Measurements from ENCODE around the gene CDC34. TPM values are rescaled to one million over a fixed set of nuclear protein-coding genes. Genes with fewer than 3 reads are reported as not detected.
A peak's percentile ranks its signal among the peaks of the same experiment; 100 is the strongest.
"Not testable (repeated sequence)": the region's sequence is repeated elsewhere in the genome, so short reads cannot be mapped to it uniquely, and the experiment has no call there.

Gene CDC34
- total RNA-seq, 1 donor from 2014 or later, result 46.2 TPM

- DNase-seq, result no peak
Observed at GRCh38 chr19:573519-573825, 41.9 kb downstream of the CDC34 start.

DNA sequence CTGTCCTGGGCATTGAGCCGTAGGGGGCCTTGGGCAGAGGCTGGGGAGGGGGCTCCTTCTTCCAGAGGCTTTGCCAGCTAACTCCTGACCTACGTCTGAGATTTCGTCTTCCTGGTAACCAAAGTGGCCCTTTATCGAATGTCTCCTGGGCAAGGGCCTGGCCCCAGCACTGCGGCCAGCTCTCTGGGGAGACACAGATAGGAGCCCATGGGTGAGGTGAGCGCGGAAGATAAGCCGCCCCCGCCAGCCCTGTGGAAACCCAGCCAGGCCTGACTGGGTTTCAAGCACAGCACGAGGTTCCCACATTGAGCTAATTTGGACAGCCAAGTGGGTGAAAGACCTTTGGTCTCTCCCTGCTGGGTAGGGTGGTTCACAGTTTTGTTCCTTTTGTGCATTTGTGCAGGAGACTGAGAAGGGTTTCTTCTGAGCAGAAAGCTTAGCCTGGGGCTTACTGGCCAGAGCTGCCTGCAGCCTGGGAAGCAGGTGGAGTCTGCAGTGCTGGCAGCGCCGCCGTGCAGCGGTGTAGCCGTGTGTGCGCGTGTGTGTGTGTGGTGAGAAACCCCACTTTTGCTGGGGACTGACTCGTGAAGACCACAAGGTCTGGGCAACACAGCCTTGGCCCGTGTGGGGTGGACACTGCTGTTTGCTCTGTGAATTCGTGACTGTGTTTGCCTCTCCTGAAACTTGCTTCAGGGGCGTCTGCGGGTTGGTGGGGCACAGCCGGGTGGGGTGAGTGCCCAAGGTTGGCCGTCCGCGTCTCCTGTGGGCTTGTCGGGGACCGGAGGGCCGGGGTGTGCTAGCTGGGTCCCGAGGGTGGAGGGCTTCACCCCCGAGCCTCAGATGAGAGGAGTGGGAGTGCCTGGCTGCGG is 43.3 kb downstream of the CDC34 start:
- DNase-seq, result peak; percentile 60

DNA sequence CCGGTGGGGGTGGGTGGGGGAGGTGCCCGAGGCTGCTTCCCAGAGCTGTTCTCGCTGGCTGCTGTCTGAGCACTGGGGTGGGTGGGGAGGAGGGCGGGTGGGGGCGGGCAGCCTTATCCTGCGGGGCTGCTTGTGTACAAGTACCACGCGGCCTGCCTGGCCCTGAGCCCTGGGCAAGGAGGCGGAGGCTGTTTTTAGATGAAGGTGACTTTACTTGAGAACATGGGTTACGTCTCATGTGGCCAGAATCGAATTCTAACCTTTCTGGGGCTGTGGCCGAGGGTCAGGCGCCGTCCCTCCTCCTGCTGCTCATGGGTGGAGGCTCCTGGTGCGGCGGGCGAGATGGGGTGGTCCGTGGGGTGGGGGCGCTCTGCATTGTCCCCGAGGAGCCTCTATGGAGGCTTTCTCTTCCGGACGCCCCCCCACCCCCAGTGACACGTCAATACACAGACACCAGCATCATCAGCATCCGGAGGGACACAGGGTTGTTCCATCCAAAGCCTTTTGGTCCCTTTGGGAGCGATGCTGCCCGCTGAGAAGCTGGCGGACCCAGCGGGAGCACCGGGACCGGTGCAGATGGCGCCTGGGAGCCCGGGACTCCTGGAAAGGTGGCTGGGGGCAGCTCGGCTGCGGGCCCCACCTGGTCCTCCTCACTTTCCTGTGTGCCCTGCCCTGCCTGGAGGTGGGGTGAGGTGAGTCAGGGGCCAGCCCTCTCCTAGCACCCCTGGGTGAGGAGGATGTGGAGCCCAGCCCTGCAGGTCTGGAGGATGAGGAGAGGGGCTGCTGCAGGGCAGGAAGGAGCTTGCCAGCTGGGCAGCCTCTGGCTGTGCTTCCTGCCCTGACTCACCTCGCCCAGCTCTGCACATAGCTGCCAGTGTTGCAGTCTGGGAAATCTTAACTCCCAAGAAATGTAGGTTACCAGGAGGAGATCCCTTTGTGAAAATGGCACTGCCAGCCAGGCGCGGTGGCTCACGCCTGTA is 44.3 kb downstream of the CDC34 start:
- DNase-seq, result peak; percentile 41

DNA sequence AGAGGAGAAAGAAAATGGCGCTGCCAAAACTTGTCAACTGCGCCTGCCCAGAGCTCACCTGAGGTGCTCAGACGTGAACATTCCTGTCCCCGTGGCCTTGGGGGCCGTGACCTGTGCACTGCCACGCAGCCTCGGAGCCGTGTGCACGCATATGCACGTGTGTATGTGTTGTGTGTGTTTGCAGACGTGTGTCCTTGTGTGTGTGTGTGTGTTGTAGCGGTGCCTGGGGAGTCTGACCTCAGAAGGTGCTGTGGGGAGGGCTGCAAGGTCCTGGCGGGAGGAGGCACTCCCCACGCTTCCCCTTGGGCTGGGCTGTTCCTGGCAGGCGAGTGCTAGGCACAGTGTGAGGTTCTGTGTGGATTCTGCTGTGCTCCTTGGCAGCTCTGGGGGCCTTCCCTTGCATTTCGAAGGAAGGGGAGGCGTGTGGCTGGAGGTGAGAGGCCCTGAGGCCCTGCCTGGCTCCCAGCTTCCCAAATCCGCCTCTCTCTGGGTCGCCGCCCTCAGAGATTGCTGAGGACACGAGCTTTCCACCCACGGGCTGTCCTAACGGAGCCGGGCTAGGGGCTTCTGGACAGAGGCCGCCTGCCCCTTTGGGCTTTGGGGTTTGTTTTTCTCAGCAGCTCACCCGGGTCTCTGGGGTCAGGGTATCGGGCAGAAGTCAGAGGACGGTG is 45.3 kb downstream of the CDC34 start:
- DNase-seq, result no peak

DNA sequence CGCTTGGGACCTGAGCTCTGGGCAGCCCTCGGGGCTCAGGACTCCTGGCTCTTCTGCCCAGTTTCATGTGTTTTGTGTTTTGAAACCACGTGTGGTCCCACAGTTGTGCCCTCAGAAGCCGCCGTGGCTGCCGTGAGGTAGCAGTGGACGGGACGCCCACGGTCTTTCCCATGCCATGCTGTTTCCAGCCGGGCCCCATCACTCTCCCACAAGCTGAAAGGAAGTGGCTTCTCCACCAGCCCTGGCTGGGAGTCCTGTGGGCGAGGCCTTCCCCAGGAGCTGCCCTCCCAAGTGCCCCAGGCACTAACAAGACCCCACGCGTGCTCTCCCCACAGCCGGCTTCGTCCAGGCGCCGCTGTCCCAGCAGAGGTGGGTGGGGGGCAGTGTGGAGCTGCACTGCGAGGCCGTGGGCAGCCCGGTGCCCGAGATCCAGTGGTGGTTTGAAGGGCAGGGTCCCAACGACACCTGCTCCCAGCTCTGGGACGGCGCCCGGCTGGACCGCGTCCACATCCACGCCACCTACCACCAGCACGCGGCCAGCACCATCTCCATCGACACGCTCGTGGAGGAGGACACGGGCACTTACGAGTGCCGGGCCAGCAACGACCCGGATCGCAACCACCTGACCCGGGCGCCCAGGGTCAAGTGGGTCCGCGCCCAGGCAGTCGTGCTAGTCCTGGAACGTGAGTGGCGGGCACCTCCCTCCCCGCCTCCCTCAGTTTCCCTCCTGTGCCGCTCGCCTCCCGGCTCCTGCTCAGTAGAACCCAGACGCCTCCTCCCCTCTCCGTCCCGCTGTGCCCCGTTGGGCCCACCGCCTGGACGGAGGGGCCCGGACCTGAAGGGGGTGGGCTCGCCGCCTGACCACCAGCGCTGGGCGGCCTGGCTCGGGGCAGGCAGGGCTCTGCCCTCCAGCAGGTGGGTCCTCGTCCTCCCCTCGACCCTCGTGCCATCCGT is 46.2 kb downstream of the CDC34 start:
- no peak for DNase-seq

DNA sequence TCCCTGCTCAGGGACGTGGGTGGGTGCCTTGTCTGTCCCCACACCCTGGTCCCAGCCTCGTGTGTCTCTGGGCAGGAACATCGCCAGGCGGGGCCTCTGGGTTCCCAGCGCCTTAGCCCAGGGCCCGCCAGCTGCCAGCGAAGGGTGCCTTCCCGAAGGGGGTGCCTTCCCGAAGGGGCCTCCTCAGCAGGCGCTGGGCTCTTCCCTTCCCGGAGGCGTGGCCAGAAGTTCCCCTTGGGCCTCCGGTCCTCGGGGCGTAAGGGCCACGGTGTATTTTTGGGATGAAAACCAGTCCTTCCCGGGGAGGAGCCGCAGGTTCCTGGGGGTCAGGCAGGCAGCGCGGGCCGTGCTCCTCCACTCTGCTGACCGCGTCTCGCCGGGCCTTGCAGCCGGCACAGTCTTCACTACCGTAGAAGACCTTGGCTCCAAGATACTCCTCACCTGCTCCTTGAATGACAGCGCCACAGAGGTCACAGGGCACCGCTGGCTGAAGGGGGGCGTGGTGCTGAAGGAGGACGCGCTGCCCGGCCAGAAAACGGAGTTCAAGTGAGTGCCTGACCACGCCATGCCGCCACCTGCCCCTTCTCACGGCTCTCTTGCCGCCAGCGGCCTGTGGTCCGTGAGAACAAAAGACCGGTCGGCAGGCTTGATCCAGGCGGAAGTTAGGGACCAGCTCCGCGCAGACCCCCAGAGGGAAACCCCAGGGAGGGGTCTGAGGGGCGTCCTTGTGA is 47.7 kb downstream of the CDC34 start:
- no peak for DNase-seq

GRCh38 chr19:579842-580155 is 48.2 kb downstream of the CDC34 start:
- DNase-seq, result no peak

GRCh38 chr19:580274-580835 is 48.8 kb downstream of the CDC34 start:
- DNase-seq, result no peak

GRCh38 chr19:581399-582111 is 50.0 kb downstream of the CDC34 start:
- DNase-seq, result no peak

DNA sequence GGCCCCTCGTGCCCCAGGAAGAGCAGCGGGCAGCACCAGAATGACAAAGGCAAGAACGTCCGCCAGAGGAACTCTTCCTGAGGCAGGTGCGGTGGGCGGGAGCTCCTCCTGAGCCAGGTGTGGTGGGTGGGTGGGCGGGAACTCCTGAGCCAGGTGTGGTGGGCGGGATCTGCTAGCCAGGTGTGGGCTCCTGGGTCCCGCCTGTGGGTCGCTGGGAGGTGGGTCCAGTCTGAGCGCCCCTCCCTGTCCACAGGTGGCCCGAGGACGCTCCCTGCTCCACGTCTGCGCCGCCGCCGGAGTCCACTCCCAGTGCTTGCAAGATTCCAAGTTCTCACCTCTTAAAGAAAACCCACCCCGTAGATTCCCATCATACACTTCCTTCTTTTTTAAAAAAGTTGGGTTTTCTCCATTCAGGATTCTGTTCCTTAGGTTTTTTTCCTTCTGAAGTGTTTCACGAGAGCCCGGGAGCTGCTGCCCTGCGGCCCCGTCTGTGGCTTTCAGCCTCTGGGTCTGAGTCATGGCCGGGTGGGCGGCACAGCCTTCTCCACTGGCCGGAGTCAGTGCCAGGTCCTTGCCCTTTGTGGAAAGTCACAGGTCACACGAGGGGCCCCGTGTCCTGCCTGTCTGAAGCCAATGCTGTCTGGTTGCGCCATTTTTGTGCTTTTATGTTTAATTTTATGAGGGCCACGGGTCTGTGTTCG is 51.1 kb downstream of the CDC34 start:
- DNase-seq, result no peak

GRCh38 chr19:583198-583967 is 51.8 kb downstream of the CDC34 start:
- DNase-seq, result no peak

DNA sequence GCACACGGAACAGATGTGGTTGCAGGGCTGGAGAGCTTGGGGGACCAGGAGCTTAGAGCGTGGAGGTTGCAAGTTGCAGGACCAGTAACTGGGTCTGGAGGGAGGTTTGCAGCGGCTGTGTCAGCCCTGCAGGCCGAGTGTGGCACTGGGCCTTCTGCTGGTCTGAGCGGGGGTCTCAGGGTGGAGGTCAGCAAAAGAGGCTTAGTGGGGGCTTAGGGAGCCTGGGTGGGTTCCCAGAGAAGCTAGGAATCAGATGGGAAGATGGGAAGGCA is 52.3 kb downstream of the CDC34 start:
- no peak for DNase-seq

DNA sequence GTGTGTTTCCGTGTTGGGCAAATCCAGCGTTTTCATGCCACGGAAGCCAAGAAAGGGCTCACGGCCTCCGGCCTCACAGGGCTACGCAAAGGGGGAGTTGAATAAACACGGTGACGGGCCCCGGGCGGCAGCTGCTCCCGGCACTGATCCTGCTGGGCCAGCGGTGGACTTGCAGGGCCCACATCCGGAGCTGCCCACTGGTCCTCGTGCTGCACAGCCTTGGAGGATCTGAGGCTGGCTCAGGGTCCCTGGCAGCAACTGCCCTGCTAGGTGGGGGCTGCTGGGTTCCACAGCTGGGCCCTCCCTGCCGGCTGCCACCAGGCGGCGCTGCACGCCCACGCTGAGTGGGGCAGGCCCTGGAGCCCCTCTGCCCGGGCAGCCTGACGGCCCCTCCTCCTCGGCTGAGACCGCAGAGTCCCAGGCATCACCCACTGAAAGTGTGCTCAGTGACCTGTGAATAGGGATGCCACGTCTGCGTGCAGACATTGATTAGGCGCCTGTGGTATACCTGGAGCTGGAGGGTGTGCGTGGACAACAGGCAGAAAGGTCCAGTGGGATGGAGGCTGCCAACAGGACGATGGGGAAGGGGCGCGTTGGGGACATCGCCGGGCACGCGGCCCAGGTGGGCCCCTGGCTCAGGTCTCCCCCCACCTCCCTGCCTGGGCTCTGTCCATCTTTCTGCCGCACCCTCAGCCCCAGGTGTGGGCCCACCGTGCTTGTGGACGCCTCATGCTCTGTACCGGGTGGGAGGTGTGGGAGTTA is 52.9 kb downstream of the CDC34 start:
- DNase-seq, result no peak

GRCh38 chr19:585146-585545 is 53.6 kb downstream of the CDC34 start:
- DNase-seq, result not testable (repeated sequence)

DNA sequence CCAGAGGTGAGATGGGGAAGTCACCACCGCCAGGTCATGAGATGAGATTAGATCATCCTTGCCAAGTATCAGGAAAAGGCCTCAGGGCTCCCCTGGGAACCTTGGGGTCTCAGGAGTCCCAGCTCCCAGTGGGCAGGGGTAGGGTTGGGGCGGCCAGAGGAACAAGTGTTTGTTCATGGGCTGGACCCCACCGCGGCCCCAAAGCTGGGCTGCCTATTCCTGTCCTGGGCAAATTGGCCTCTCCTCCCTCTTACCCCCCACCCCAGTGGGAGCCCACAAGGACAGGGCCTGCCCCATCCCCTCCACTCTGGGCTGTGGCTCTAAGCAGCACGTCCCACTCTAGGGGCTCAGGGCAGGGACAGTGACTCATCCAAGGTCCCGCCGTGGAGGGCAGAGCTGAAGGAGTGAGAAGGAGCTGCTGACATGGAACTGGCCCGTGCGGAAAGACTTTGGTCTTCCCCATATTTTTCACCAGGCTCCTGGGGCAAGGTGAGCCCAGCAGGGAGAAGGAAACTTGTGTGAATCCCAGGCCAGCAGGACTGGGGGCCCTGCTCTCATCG is 54.1 kb downstream of the CDC34 start:
- no peak for DNase-seq

DNA sequence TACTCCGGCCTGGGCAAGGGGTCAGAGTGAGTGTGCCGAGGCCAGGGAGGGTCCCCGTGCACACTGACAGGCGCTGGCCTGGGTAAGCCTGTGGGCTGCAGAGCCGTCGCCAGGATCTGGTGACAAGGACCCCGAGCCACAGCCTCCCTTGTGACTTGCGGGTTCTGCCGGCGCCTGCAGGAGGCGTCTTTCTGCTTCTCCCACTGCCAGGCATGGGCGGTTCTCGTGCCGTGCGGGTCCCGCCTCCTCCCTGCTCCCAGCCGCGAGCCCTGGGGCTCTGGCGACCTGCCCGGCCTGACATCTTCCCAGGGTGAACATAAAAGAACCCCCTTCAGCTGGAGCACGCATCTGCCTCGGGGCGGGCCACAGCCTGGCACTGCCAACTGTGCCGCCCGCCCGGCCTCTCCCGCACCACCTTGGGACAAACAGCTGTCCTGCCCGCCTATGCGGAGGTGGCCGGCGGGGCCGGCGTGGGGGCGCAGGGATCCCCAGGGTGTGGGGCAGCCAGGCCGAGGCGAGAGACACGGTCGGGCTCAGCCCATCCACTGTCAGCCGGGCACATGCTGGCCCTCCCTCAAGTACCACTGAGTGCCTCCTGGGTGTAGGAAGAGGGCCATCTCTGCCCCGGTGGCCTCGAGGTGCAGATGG is 56.7 kb downstream of the CDC34 start:
- DNase-seq, result peak; percentile 80

All from occipital lobe (tissue), 2 donors.